ENCODE measurements around the gene ARHGAP42.

ARHGAP42 gene

DNA sequence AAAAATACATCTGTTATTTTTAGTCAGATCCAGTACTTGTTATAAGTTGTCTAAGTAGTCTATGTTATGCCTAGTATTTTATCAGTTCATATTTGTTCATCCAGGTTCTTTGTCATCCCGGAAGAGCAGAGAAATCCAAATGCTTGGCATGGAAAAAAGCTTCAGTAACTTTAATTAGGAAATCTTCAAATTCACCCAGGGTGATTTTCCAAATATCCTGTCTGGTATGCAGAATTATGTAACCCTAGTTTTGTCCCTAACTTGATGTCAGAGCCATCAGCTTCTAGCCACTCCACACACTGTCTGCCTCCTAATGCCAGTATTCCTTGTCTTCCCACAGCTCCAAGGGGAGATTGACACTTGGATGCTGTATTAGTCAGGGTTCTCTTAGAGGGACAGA is 216.2 kb downstream of the ARHGAP42 start:
- ATAC-seq: no peak
- no peak for TF ChIP-seq CSDC2 (CRISPR knock-in tag; IDR thresholded peaks at IDR 0.05)
- TF ChIP-seq TOX (CRISPR knock-in tag; IDR thresholded peaks at IDR 0.05; ENCODE audit: borderline replicate concordance): no peak
- no peak for TF ChIP-seq ZNF70 (CRISPR knock-in tag; IDR thresholded peaks at IDR 0.05)
- no peak for TF ChIP-seq ESRRG (CRISPR knock-in tag; IDR thresholded peaks at IDR 0.05)
- no peak for TF ChIP-seq PPARA (CRISPR knock-in tag; IDR thresholded peaks at IDR 0.05; ENCODE audit: borderline replicate concordance)
- TF ChIP-seq OSR1 (CRISPR knock-in tag; IDR thresholded peaks at IDR 0.05): no peak
- TF ChIP-seq BACH2 (CRISPR knock-in tag; IDR thresholded peaks at IDR 0.05; ENCODE audit: borderline replicate concordance): no peak
- TF ChIP-seq ZNF565 (CRISPR knock-in tag; conservative IDR thresholded peaks at IDR 0.05; ENCODE audit: low read depth): no peak
- TF ChIP-seq GLIS3 (CRISPR knock-in tag; IDR thresholded peaks at IDR 0.05): no peak
- TF ChIP-seq ZFP3 (CRISPR knock-in tag; IDR thresholded peaks at IDR 0.05): no peak
- TF ChIP-seq SNAI2 (CRISPR knock-in tag; IDR thresholded peaks at IDR 0.05): no peak
- TF ChIP-seq, protein P1, sequence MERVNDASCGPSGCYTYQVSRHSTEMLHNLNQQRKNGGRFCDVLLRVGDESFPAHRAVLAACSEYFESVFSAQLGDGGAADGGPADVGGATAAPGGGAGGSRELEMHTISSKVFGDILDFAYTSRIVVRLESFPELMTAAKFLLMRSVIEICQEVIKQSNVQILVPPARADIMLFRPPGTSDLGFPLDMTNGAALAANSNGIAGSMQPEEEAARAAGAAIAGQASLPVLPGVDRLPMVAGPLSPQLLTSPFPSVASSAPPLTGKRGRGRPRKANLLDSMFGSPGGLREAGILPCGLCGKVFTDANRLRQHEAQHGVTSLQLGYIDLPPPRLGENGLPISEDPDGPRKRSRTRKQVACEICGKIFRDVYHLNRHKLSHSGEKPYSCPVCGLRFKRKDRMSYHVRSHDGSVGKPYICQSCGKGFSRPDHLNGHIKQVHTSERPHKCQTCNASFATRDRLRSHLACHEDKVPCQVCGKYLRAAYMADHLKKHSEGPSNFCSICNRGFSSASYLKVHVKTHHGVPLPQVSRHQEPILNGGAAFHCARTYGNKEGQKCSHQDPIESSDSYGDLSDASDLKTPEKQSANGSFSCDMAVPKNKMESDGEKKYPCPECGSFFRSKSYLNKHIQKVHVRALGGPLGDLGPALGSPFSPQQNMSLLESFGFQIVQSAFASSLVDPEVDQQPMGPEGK (CRISPR knock-in tag; IDR thresholded peaks at IDR 0.05; ENCODE audit: borderline replicate concordance): no peak
- TF ChIP-seq, protein P2, sequence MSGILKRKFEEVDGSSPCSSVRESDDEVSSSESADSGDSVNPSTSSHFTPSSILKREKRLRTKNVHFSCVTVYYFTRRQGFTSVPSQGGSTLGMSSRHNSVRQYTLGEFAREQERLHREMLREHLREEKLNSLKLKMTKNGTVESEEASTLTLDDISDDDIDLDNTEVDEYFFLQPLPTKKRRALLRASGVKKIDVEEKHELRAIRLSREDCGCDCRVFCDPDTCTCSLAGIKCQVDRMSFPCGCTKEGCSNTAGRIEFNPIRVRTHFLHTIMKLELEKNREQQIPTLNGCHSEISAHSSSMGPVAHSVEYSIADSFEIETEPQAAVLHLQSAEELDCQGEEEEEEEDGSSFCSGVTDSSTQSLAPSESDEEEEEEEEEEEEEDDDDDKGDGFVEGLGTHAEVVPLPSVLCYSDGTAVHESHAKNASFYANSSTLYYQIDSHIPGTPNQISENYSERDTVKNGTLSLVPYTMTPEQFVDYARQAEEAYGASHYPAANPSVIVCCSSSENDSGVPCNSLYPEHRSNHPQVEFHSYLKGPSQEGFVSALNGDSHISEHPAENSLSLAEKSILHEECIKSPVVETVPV (CRISPR knock-in tag; IDR thresholded peaks at IDR 0.05): no peak
- no peak for TF ChIP-seq ZFP30 (CRISPR knock-in tag; IDR thresholded peaks at IDR 0.05)
- TF ChIP-seq, protein P3, sequence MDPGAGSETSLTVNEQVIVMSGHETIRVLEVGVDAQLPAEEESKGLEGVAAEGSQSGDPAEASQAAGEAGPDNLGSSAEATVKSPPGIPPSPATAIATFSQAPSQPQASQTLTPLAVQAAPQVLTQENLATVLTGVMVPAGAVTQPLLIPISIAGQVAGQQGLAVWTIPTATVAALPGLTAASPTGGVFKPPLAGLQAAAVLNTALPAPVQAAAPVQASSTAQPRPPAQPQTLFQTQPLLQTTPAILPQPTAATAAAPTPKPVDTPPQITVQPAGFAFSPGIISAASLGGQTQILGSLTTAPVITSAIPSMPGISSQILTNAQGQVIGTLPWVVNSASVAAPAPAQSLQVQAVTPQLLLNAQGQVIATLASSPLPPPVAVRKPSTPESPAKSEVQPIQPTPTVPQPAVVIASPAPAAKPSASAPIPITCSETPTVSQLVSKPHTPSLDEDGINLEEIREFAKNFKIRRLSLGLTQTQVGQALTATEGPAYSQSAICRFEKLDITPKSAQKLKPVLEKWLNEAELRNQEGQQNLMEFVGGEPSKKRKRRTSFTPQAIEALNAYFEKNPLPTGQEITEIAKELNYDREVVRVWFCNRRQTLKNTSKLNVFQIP (CRISPR knock-in tag; IDR thresholded peaks at IDR 0.05; ENCODE audit: borderline replicate concordance, low read depth): no peak
- TF ChIP-seq ARNTL (CRISPR knock-in tag; IDR thresholded peaks at IDR 0.05; ENCODE audit: borderline replicate concordance, low read depth): no peak

DNA sequence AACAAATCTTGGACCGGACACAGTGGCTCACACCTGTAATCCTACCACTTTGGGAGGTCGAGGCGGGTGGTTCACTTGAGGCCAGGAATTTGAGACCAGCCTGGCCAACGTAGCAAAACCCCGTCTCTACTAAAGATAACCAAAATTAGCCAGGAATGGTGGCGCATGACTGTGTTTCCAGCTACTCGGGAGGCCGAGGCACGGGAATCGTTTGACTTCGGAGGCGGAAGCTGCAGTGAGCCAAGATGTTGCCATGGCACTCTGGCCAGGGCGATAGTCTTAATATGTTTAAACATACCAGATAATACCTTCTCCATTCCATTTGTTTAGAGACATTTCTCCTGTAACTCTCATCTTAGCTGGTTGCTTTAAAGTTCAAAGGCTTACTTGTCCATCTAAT is 218.6 kb downstream of the ARHGAP42 start:
- no peak for TF ChIP-seq ZC3H10 (CRISPR knock-in tag; IDR thresholded peaks at IDR 0.05)
- TF ChIP-seq, protein P4, sequence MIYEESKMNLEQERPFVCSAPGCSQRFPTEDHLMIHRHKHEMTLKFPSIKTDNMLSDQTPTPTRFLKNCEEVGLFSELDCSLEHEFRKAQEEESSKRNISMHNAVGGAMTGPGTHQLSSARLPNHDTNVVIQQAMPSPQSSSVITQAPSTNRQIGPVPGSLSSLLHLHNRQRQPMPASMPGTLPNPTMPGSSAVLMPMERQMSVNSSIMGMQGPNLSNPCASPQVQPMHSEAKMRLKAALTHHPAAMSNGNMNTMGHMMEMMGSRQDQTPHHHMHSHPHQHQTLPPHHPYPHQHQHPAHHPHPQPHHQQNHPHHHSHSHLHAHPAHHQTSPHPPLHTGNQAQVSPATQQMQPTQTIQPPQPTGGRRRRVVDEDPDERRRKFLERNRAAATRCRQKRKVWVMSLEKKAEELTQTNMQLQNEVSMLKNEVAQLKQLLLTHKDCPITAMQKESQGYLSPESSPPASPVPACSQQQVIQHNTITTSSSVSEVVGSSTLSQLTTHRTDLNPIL (CRISPR knock-in tag; IDR thresholded peaks at IDR 0.05; ENCODE audit: low read depth): no peak
- no peak for TF ChIP-seq RARB (CRISPR knock-in tag; IDR thresholded peaks at IDR 0.05)
- TF ChIP-seq, protein P5, sequence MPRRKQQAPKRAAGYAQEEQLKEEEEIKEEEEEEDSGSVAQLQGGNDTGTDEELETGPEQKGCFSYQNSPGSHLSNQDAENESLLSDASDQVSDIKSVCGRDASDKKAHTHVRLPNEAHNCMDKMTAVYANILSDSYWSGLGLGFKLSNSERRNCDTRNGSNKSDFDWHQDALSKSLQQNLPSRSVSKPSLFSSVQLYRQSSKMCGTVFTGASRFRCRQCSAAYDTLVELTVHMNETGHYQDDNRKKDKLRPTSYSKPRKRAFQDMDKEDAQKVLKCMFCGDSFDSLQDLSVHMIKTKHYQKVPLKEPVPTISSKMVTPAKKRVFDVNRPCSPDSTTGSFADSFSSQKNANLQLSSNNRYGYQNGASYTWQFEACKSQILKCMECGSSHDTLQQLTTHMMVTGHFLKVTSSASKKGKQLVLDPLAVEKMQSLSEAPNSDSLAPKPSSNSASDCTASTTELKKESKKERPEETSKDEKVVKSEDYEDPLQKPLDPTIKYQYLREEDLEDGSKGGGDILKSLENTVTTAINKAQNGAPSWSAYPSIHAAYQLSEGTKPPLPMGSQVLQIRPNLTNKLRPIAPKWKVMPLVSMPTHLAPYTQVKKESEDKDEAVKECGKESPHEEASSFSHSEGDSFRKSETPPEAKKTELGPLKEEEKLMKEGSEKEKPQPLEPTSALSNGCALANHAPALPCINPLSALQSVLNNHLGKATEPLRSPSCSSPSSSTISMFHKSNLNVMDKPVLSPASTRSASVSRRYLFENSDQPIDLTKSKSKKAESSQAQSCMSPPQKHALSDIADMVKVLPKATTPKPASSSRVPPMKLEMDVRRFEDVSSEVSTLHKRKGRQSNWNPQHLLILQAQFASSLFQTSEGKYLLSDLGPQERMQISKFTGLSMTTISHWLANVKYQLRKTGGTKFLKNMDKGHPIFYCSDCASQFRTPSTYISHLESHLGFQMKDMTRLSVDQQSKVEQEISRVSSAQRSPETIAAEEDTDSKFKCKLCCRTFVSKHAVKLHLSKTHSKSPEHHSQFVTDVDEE (CRISPR knock-in tag; IDR thresholded peaks at IDR 0.05): no peak
- TF ChIP-seq ZFP3 (CRISPR knock-in tag; IDR thresholded peaks at IDR 0.05): no peak
- TF ChIP-seq GLIS3 (CRISPR knock-in tag; IDR thresholded peaks at IDR 0.05): no peak
- no peak for TF ChIP-seq TOX (CRISPR knock-in tag; IDR thresholded peaks at IDR 0.05; ENCODE audit: borderline replicate concordance)
- TF ChIP-seq ZNF565 (CRISPR knock-in tag; conservative IDR thresholded peaks at IDR 0.05; ENCODE audit: low read depth): no peak
- TF ChIP-seq ZNF70 (CRISPR knock-in tag; IDR thresholded peaks at IDR 0.05): no peak
- TF ChIP-seq SNAI2 (CRISPR knock-in tag; IDR thresholded peaks at IDR 0.05): no peak
- TF ChIP-seq, protein P2 (CRISPR knock-in tag; IDR thresholded peaks at IDR 0.05): no peak
- ATAC-seq: no peak
